GM21526 (cell line): ENCODE measurements around the gene TRIM7.

Experiments used
- ATAC-seq: cut with Tn5 transposase; IDR thresholded peaks from one replicate; pipeline ENCODE4 v1.9.1; 2021; ENCODE audit warnings: moderate library complexity; ENCODE audit not compliant: unreplicated experiment, low FRiP score

The TRIM7 gene

DNA sequence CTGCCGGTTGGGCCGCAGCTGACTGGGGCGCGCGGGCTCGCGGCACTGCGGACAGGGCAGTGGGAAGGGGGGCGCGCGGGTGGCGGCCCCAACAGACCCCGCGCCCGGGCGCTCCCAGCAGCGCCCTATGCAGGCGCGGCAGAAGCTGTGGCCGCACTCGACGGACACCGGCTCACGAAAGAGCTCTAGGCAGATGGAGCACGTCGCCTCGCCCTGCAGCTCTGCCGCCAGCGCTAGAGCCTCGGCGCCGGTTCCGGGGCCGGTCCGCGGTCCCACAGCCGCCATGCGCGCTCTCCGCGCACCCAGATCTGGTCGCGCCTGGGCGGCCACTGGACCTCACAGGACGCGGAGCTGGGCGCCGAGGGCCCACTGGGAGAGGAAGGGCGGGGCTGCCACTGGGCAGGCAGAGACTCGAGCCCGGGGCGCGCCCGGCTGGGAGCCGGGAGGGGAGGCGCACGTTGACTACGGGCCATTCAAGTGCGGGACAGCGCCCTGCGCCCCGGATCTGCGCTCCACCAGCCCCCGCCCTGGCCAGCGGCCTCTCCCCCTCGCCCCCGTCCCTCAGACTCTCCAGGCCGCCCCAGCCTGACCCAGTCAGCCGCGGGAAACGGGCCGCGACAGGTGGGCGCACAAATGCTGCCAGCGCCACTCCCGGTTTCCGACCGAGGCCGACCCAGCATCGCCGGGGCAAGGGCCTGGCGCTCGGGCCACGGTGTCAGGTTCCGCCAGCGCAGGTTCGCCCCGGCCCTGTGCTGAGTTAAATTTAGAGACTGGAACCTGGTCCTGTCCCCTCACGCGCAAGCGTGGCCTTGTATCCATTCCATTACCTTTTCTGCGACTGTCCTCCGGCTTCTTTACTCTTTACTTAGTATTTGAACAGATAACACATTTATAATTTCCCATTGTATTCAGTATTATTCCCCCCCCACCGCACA lies at the start of gene TRIM7:
TSS of gene TRIM7 (minus strand) at position 371 of the 935 bp plus-strand sequence. CDS start at position 285, 86 bp downstream.
- no peak for ATAC-seq

DNA sequence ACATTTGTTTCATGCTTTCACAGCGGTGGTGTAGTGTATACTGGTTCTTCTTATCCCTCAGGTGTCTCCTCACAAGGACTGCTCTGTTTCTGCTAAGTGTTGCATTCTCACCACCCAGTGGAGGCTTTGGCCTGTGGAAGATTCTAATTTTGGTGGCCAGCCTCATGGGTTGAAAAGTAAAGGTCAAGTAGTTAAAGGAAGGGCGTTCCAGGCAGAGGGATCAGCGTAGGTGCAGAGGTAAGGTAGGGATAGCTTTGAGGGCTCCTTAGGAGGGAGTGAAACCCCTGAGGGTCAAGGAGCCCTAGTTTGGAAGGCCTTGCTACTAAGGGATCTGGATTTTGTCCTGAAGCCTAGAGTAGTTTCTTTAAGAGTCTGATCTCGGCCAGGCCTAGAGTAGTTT lies 43.3 kb upstream of the TRIM7 start:
- no peak for ATAC-seq

DNA sequence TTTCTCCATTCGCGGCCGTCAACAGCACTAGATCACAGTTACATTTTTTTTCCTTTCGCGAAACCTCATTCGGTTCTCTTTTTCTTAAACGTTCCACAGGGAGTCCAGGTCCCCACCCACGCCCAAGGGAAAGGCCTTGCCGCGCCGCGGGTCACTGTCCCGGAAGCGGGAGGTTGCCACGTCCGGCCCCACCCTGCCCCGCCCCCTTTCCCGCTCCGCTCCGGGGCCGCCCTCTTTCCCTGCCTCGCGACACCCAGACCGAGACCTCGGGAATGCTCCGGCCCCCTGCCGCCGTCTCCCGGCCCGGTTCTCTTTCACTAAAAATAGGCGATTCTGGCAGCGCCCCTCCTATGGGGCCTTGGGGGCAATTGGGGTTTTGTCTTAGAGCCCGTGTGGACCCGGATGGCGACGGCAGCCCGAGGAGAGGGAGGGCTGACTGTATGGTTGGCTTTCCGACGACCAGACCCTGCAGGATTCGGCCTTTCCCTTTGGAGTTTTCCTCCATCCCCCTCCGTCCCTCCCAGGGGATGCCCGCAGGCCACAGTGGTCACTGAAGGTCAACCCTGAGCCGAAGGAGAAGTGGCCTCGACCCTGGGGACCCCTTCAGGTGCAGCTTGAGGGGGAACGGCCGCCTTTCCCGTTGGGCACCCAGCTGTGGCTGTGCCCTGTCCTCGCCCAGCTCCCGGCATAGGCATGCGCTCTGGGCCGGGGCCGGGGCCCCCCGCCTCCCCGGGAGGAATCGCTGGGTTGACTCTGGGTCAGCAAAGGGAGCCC lies 41.5 kb upstream of the TRIM7 start:
- peak; percentile 30 for ATAC-seq

DNA sequence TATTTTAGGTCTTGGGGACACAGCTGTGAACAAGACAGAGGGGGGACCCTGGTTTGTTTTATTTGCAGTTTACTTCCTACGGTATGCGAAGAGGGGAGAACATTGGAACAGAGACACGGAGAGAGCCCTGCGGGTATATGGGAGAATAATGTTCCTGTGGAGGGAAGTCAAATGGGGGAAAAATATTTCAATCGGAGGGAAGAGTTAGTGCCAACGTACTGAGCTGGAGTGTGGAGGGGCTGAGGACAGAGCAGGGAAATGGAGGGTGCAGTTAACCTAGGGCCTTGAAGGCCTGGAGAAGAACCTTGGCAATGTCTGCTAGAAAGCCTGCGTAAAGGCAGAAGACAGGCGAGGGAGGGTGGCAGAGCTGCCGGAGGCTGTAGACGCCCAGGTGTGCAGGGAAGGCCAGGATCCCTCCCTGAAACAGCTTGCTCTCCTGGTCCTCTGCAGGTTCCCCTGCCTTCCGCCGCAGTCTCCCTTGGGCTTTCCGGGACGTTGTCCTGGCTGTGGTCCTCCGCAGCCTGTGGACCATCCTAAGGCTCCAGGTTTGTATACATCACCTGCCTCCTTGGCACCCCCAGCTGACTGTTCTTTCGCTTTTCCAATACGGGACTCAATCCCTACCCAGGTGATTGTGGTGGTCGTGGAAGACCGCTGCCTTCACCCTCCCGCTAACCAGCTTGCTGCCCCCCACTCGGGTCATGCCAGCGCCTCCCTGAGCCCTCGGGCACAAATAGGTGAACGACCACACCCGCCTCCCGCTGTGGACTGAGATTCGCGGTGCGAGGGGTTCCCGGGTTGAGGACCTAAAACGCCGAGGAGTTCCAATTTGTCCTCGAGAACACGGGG lies 40.7 kb upstream of the TRIM7 start:
- ATAC-seq: peak; percentile 2

DNA sequence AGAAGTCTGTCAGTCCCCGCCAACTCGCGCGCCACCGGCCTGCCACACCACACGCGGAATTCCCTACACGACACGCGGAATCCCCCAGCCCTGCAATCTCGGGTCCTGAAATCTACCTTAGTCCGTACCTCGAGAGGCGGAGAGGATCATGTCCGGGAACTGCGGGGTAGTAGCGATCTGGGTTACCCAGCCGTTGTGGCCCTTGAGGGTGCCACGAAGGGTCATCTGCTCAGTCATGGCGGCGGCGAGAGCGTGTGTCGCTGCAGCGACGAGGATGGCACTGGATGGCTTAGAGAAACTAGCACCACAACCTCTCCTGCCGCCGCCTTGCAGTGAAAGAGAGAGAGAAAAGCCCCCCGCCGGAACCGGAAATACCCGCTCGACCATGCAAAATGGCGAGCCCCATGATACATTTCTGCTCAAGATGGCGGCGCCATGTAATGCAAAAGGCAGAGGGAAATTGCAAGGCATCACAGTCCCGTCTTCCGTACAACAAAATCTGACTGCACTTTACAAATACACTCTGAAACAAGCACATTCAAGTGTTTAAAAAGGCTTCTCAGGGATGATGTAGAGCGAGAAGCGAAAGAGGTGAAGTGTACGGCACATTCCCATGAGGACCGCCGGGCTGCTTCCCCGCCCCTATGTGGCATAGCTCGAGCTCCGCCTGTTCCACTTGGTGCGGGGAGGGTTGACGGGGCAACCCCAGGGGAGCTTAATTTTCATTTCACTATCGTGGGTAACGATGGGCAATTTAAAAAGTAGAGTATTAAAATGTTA lies 38.8 kb upstream of the TRIM7 start, which contains the start of gene RACK1:
TSS of gene RACK1 (minus strand) at position 343 of the 780 bp plus-strand sequence. CDS start at position 237, 106 bp downstream.
- ATAC-seq: peak; percentile 52

DNA sequence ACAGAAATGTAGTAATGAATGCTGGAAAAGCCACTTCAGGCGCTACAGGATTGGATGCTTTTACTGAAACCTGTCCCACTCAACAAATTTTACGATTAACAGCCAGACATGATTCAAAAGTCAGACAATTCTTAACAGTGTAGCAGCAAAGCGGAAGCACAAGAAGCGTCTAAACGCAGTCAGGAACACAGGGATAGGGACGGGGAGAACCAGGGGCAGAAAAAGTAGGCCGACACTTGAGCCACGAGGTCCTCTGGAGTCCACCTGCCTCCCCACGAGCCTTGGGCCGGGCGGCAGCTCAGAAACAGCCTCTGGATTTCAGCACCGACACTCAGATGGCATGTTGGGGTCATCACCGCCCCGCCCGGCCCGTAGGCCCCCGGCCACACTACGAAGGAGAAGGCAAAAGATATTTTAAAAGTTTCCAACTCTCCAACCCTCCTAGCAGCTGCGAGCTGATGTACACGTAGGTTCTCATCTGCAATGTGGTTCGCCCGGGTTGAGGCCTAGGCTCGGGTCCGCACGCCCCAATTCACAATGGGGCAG lies 38.1 kb upstream of the TRIM7 start:
- no peak for ATAC-seq

DNA sequence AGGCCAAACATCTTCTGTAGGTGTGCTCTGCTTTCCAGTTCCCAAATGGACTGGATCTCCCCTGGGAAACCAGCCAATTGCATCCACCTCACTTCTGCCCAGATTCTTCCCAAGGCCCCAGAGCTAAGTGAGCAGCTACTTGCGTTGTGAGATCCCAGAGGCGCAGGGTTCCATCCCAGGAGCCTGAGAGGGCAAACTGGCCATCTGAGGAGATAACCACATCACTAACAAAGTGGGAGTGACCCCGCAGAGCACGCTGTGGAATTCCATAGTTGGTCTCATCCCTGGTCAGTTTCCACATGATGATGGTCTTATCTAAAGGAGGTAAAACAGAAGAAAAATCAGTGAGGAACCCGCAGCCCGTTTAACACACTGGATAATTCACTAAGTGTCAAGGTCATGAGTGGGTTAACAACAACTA lies 37.0 kb upstream of the TRIM7 start:
- ATAC-seq: no peak

DNA sequence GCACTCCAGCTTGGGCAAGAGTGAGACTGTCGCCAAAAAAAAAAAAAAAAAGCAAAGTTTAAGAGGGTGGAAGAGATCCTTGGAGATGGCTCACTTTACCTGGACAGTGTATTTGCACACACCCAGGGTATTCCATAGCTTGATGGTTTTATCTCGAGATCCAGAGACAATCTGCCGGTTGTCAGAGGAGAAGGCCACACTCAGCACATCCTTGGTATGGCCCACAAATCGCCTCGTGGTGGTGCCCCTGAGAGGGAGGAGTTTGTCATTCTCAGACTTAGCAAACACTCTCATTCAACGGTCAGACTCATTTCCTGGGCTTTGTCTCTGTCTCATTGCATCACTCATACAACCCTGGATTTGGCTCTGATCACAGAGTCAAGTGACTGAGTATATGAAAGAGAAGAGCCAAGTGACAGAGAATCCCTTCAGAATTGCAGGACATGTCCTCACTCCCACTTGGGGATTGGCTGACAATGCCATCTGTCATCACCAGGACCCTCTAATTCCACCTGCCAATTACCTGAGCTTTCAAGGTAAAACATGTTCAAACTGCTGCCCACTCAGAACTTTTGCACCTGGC lies 36.5 kb upstream of the TRIM7 start:
- no peak for ATAC-seq

DNA sequence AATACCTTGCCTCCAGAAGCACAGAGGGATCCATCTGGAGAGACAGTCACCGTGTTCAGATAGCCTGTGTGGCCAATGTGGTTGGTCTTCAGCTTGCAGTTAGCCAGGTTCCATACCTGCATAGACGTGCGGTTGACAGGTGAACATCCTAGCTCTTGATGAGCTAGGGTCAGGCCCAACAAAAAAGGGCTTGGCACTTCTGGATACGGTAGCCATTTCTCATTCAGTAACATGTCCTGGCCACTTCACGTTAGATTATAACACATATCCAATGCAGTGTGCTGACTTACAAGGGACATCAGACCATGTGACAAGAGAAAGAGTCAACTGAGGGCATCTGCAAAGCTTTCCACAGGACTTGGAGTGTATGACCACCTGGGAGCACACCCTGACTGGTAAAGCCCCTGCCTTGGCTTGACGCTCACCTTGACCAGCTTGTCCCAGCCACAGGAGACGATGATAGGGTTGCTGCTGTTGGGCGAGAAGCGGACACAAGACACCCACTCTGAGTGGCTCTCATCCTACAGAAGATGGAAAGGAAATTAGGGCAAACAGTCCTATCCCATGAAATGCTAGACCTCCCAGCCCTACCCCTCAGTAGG lies 34.2 kb upstream of the TRIM7 start:
- ATAC-seq: no peak

DNA sequence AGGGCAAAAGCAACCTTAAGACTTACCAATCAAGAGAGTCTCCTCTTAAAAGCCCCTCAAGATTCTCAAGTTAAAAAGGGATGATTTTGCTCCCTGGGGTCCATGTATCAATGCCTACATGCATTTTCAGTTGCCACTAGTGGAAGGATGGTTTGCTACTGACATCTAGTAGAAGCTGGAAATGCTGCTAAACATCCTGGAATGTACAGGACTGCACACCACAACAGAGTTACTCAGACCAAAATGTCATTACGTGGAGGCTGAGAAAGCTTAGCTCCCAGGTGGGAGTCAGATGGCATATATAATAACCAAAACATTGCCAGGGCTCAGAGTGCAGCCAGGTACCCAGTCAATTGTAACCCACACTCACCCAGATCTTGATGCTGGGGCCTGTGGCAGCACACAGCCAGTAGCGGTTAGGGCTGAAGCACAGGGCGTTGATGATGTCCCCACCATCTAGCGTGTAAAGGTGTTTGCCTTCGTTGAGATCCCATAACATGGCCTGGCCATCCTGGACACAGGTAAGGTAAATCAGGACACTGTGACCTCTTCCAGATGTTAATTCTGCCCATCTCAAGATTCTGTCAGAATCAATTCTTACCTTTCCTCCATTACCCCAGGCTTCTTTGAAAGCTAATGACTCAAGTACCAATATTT lies 32.9 kb upstream of the TRIM7 start:
- ATAC-seq: no peak

DNA sequence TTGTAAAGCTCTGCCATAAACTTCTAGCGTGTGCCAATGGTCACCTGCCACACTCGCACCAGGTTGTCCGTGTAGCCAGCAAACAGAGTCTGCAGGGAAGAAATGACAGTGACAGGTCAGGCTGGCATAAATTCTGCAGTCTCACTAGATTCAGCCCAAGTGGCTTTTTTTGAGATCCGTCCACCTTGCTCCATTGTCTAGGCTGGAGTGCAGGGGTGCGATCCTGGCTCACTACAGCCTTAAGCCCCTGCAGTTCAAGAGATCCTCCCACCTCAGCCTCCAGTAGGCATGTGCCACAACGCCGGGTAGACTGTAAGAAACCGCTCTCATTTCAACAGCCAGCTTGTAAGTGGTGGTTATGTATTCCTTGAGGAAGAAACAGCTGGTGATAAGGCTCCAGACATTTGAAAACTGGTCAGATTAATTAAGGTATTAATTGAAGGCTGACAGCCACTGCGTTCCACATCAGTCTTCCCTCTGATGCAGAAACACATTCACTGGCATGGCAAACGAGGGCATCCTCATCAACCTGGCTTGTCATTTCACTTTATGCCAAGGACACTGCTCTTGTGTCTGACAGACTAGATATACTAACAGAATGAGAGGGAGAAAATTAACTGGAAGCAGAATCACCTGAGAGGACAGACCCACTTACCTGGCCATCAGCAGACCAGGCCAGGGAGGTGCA lies 32.1 kb upstream of the TRIM7 start:
- ATAC-seq: no peak

DNA sequence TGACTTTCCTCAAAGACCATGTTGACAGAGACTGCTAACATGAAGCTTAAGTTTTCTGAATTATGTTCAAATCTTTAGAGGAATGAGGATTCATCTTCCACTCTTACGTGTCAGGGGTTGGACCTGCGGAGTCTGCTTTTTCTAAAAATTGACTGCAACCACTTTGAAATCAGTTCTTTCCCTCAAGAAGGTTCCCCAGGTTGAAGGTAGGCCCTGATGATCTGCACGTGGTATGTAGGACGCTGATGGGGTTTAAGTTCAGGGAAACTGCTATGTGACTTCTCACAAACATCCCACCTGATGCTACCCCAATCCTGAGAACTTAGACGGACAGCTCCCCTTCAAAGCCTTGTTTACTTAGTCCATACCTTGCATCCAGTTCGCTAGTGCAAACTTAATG lies 31.5 kb upstream of the TRIM7 start:
- ATAC-seq: no peak

DNA sequence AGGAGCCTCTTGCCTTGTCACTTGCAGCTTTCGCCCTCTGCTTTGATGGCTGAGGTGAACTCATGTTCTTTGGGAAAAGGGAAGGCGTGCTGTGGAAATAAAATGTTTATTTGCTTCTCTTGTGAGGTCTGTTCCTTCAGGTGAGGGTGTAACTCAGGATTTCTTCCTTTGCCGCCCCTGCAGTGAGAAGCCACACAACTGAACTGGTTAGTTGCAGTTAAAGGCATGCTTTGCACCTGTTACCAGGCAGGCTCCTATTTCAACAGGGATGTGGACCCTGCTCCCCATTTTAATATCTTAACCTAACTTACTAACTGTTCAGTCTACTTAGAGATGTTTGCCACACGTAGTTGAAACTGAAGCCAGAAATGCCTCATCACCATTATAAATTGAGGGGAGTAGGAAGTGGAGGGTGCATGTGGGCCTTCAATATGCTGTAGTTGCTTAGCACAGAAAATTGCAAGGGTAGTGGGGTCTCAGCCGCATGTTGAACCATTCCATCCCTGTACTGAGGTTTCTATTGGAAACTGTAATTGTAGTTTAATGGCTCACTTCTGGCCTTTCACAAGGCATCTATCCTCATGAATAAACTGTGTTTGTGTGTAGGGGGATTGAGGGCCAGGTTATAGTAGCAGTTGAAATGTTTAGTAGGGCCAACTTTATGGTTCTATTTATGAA lies 30.8 kb upstream of the TRIM7 start:
- no peak for ATAC-seq

DNA sequence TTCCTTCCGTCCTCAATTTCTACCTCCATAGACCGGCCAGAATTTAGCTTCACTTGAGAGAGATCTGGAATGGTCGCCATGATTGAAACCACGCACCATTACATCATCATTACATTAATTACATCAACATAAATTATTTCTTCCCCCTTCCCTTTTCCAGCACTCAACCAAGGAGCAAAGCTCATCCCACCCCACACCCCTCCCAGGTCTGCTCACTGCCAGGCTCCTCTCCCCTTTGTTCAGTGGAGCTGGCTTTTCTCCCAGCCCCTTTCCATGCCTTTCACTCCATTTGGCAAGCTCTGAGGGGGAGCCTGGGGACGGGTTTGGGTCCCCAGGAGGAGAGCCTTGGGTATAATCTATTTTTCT lies 30.3 kb upstream of the TRIM7 start:
- no peak for ATAC-seq

DNA sequence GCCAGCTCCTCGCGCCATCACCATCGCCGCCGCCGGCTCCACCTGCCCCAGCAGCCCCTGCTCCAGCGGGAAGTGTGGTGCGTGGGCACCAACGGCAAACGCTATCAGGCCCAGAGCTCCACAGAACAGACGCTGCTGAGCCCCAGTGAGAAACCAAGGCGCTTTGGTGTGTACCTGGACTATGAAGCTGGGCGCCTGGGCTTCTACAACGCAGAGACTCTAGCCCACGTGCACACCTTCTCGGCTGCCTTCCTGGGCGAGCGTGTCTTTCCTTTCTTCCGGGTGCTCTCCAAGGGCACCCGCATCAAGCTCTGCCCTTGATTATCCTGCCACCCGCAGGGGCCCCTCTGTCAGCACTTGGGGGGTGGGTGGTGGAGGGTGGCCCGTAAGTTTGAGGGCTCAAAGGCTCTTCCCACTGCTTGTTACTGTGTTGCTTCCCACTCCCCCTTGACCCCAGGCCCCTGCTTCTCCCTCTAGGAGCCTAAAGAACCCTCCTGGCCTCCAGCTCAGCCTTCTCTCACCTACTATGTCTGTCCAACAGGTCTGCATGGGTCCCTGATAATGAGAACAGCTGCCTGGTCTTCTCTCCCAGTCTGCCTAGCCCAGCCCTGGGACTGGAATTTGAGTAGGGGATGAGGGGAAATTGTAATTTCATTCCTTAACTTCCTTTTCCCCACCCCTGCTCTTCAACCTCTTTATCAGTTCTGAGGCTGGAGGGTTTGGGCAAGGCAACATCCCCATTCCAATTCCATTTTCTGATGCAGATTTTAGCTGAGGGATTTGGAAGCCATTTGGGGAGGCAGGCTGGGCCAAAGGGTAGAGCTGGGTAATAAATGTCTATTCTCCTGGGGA lies 29.7 kb upstream of the TRIM7 start:
- no peak for ATAC-seq

DNA sequence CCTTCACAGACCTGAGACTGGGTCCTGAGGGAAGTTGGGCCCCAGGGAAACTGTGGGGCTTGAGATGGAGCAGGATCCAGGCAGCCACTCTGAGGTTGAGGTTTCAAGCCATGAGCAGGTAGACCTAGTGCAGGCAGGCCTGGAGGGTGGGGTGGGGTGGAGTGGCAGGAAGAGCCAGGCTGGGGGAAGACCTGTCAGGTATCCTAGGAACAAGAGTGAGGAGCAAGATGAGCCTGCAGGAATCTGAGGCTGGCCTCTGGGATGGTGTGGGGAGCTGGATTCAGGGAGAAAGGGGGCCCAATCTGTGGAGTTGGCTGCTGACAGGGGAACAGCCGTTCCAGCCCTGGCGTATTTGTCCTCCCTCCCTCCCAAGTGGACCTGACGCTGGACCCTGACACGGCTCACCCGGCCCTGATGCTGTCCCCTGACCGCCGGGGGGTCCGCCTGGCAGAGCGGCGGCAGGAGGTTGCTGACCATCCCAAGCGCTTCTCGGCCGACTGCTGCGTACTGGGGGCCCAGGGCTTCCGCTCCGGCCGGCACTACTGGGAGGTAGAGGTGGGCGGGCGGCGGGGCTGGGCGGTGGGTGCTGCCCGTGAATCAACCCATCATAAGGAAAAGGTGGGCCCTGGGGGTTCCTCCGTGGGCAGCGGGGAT lies 28.9 kb upstream of the TRIM7 start:
- ATAC-seq: no peak
